Lung (tissue), 12 donors: Measurements from ENCODE around the gene TRIM44. TPM values are rescaled to one million over a fixed set of nuclear protein-coding genes. Genes with fewer than 3 reads are reported as not detected.

Experiments
- ATAC-seq: fragments of 200-7000 bp; cut with Tn5 transposase; one replicate; pipeline ENCODE4 v1.9.1; 2020; ENCODE audit warnings: moderate number of reproducible peaks; ENCODE audit not compliant: insufficient read depth, low FRiP score
- DNase-seq, 3 donors: peaks; one replicate each; pipeline ENCODE4 v3.0.0-alpha.2; 2013 to 2017
- H3K27ac ChIP-seq, 2 donors: one replicate each; pipeline ENCODE4 v1.5.1; 2013; ENCODE audit warnings: mild to moderate bottlenecking in 2 of 2, moderate library complexity in 2 of 2, control low read depth in 1 of 2, inconsistent platforms in 1 of 2, low read depth in 1 of 2, low read length in 1 of 2
- H3K27me3 ChIP-seq, 3 donors: one replicate each; pipeline ENCODE4 v1.5.1; 2013; ENCODE audit warnings: low read length in 2 of 3; ENCODE audit not compliant: control insufficient read depth in 3 of 3, insufficient read depth in 3 of 3
- H3K36me3 ChIP-seq, 4 donors: one replicate each; pipeline ENCODE4 v1.5.1; 2013; ENCODE audit warnings: low read length in 4 of 4, mild to moderate bottlenecking in 1 of 4, moderate library complexity in 1 of 4; ENCODE audit not compliant: control insufficient read depth in 4 of 4, insufficient read depth in 4 of 4
- H3K4me1 ChIP-seq, 5 donors: one replicate each; pipeline ENCODE4 v1.5.1; 2013; ENCODE audit warnings: low read length in 5 of 5, mild to moderate bottlenecking in 2 of 5, moderate library complexity in 1 of 5; ENCODE audit not compliant: control insufficient read depth in 5 of 5, insufficient read depth in 5 of 5
- H3K4me3 ChIP-seq: one replicate; pipeline ENCODE4 v1.5.1; 2013; ENCODE audit warnings: mild to moderate bottlenecking, control low read depth, moderate library complexity
- H3K9ac ChIP-seq, 2 donors: one replicate each; pipeline ENCODE4 v1.5.1; 2013; ENCODE audit warnings: low read length in 2 of 2, control low read depth in 1 of 2; ENCODE audit not compliant: insufficient read depth in 1 of 2
- H3K9me3 ChIP-seq, 4 donors: one replicate each; pipeline ENCODE4 v1.5.1; 2013; ENCODE audit warnings: low read length in 3 of 4, mild to moderate bottlenecking in 1 of 4, moderate library complexity in 1 of 4; ENCODE audit not compliant: control insufficient read depth in 4 of 4, insufficient read depth in 3 of 4
- WGBS, 2 donors: extraction: QIAGEN DNeasy Blood & Tissue Kit; methylation state at CpG; one replicate each; pipeline ENCODE4 v1.1.7; 2013; 5-methylcytosine and 5-hydroxymethylcytosine counted together
- polyA plus RNA-seq, 2 donors: library from polyadenylated mRNA; stranded (reverse); fragments of 200-250 nt; gene quantifications; one replicate each; pipeline ENCODE4 v1.2.1, GENCODE V29; 2013
- total RNA-seq, 2 donors: library from RNA; depleted of rRNA in 1 of 2; stranded (reverse); fragments of >200 nt in 1 of 2; gene quantifications; one replicate each; pipeline ENCODE4 v1.2.1, GENCODE V29; 2014 to 2021
- TF ChIP-seq, protein P1 (sequence below): IDR thresholded peaks from 2 replicates; pipeline ENCODE4 v1.5.1; 2012; ENCODE audit warnings: mild to moderate bottlenecking; ENCODE audit errors: control extremely low read depth, extremely low read depth
- donor health status: control.
- donor health status: control.
- donor health status: Bipolar disorder and iron deficiency.
- donor health status: healthy.
- donor health status: DM: yes; HTN: yes; CAD: no.

Gene TRIM44
- total and polyA plus RNA-seq, 4 donors, result 9.1 to 62.2 (median 22.7) TPM

DNA sequence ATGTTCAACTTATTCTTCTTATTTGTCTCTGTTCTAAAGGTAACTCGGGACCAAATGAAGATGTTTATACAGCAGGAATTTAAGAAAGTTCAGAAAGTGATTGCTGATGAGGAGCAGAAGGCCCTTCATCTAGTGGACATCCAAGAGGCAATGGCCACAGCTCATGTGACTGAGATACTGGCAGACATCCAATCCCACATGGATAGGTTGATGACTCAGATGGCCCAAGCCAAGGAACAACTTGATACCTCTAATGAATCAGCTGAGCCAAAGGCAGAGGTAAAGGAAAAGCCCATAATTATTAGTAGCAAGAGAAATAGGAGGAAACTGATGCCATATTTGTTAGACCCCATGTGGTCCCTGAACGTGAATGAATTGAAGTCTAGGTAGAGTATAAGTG is 63.3 kb downstream of the TRIM44 start:
- no peak overlapping the region for H3K27ac ChIP-seq
- no peak overlapping the region for H3K4me3 ChIP-seq
- peaks cover 11 to 37% (median 26%) of the 10 kb centered on the region in 4 donors for H3K36me3 ChIP-seq
- no peaks in the 10 kb centered on the region for H3K27me3 ChIP-seq
- ATAC-seq (no peak), DNase-seq (no peak)
- H3K9ac ChIP-seq, result no peak overlapping the region
- peaks cover 0 to 18% (median 0%) of the 10 kb centered on the region in 5 donors for H3K4me1 ChIP-seq
- H3K9me3 ChIP-seq, result peaks cover 0 to 7% (median 3%) of the 10 kb centered on the region in 4 donors
- 86 to 89% methylated on average over 2 of the region's 2 CpGs for WGBS, 2 donors
- TF ChIP-seq, protein P1, sequence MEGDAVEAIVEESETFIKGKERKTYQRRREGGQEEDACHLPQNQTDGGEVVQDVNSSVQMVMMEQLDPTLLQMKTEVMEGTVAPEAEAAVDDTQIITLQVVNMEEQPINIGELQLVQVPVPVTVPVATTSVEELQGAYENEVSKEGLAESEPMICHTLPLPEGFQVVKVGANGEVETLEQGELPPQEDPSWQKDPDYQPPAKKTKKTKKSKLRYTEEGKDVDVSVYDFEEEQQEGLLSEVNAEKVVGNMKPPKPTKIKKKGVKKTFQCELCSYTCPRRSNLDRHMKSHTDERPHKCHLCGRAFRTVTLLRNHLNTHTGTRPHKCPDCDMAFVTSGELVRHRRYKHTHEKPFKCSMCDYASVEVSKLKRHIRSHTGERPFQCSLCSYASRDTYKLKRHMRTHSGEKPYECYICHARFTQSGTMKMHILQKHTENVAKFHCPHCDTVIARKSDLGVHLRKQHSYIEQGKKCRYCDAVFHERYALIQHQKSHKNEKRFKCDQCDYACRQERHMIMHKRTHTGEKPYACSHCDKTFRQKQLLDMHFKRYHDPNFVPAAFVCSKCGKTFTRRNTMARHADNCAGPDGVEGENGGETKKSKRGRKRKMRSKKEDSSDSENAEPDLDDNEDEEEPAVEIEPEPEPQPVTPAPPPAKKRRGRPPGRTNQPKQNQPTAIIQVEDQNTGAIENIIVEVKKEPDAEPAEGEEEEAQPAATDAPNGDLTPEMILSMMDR, result no peak

DNA sequence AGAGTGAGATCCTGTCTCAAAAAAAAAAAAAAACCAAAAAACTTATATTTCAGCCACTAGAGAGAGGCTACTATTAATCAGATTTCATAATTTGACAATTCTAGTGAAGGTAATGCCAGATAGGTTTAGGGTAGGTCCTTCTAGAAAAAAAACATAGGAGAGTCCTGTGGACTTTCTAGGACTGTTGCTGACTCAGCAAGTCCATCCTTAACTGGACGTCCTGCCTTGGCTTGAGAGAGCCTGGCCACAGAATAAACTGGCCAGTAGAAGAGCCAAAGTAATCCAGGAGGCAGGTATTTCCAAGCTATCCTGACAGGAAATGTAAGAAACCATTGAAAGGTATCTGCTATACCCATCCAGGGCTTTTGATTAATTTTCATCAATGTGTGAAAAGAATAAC is 64.6 kb downstream of the TRIM44 start:
- DNase-seq, result no peak
- H3K27ac ChIP-seq, result no peak overlapping the region
- no peak for ATAC-seq
- WGBS, 2 donors, result 83 to 91% methylated on average over 1 of the region's 1 CpG
- H3K4me3 ChIP-seq, result no peak overlapping the region
- H3K9ac ChIP-seq, result no peak overlapping the region
- TF ChIP-seq, protein P1, result no peak
- peaks cover 11 to 37% (median 27%) of the 10 kb centered on the region in 4 donors for H3K36me3 ChIP-seq
- peaks cover 0 to 12% (median 0%) of the 10 kb centered on the region in 5 donors for H3K4me1 ChIP-seq
- H3K9me3 ChIP-seq, result peaks cover 0 to 7% (median 3%) of the 10 kb centered on the region in 4 donors
- H3K27me3 ChIP-seq, result no peaks in the 10 kb centered on the region

DNA sequence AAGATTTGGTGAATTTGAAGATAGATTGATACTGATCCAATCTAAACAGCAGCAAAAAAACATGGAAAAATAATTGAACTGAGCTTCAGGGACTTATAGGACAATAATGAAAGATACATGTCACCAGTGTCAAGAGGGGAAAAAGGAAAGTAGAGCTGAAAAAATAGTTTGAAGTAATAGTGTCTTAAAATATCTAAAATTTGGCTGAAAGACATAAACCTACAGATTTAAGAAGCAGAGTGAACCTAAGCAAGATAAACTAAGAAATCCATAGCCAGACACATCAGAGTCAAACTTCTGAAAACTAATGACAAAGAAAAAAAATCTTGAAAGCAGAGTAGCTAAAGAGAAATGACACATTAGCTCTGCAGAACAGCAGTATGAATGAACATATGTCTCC is 67.7 kb downstream of the TRIM44 start:
- Histone ChIP-seq H3K27ac (no peak overlapping the region), H3K4me3 (no peak overlapping the region), H3K36me3 (peaks cover 11 to 40% (median 27%) of the 10 kb centered on the region in 4 donors), H3K4me1 (no peaks in the 10 kb centered on the region), H3K9ac (no peak overlapping the region), H3K9me3 (peaks cover 0 to 7% (median 5%) of the 10 kb centered on the region in 4 donors), H3K27me3 (no peaks in the 10 kb centered on the region)
- TF ChIP-seq, protein P1, result no peak
- DNase-seq, result no peak
- ATAC-seq, result no peak
